22Rv1 (cell line): ENCODE measurements around the gene MKRN2.
A peak's percentile ranks its signal among the peaks of the same experiment; 100 is the strongest.
"Not testable (repeated sequence)": the region's sequence is repeated elsewhere in the genome, so short reads cannot be mapped to it uniquely, and the experiment has no call there.

Source experiments
- H3K27ac ChIP-seq: fragments of 450-650 bp; 2 replicates; pipeline ENCODE4 v1.5.1; 2017
- CTCF ChIP-seq: fragments of 450-650 bp; IDR thresholded peaks from 2 replicates; pipeline ENCODE4 v1.5.1; 2017; ENCODE audit warnings: mild to moderate bottlenecking
- ZFX ChIP-seq: fragments of 450-650 bp; IDR thresholded peaks from 2 replicates; pipeline ENCODE4 v1.6.1; 2017; ENCODE audit warnings: antibody characterized with exemption, borderline replicate concordance

The MKRN2 gene

GRCh38 chr3:12541625-12542024, 15.3 kb upstream of the MKRN2 start:
- no peak for TF ChIP-seq ZFX
- no peak for TF ChIP-seq CTCF
- H3K27ac ChIP-seq = no peak overlapping the region

- not testable (repeated sequence) for H3K27ac ChIP-seq
Observed at GRCh38 chr3:12543497-12543896, 13.4 kb upstream of the MKRN2 start.

GRCh38 chr3:12544652-12545472, 12.0 kb upstream of the MKRN2 start:
- no peak for TF ChIP-seq ZFX
- no peak for TF ChIP-seq CTCF
- peak overlapping the region; percentile 77 for H3K27ac ChIP-seq

- peak within 1 kb of the TSS; percentile 77 for H3K27ac ChIP-seq
- TF ChIP-seq CTCF (no peak), ZFX (no peak)
Observed at GRCh38 chr3:12545473-12545791, 11.5 kb upstream of the MKRN2 start, which contains the start of gene MKRN2OS. TSS of gene MKRN2OS (minus strand) at chr3:12545499. CDS start at chr3:12545464, 35 bp downstream.

- TF ChIP-seq ZFX (no peak), CTCF (no peak)
- H3K27ac ChIP-seq = no peak overlapping the region
Observed at GRCh38 chr3:12549971-12550760, 6.7 kb upstream of the MKRN2 start.

GRCh38 chr3:12553921-12554391, 2.9 kb upstream of the MKRN2 start:
- H3K27ac ChIP-seq = peak overlapping the region; percentile 93
- TF ChIP-seq ZFX = no peak
- no peak for TF ChIP-seq CTCF

- TF ChIP-seq CTCF = no peak
- no peak for TF ChIP-seq ZFX
- peak overlapping the region; percentile 93 for H3K27ac ChIP-seq
Observed at GRCh38 chr3:12556314-12556689, 585 bp upstream of the MKRN2 start.
